Stimulated activated naive CD4-positive, alpha-beta T cell treated with Interleukin-2 at 50 U/mL for 16 hours (primary cell): ENCODE results near the gene HBM.
"Not testable (repeated sequence)": the region's sequence is repeated elsewhere in the genome, so short reads cannot be mapped to it uniquely, and the experiment has no call there.

Experiments used
- DNase-seq: peaks from one replicate; lab custom pipeline; 2025; lab: John Stamatoyannopoulos, UW

Gene HBM

GRCh38 chr16:185213-185612 lies 19.4 kb downstream of the HBM start:
- DNase-seq: no peak

- DNase-seq: no peak
Observed at GRCh38 chr16:185691-186090, 19.9 kb downstream of the HBM start.

DNA sequence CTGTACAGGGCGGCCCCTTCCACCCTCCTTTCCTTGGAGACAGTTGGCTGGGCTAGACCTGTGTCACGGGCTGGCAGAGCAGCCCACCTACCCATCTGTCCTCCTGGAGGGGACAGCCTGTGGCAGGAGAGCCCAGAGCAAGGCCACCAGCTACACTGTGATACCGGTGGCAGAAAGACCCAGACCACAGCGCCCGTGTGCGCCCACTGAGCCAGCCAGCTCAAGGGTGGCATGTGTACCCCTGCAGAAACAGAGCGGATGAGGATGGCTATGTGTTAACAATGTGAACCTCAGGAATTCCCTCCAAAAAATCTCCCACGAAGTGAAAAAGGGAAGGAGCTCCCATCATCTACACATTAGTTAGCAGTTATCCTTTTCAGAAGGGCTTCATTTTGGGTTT lies 21.6 kb downstream of the HBM start:
- no peak for DNase-seq

DNA sequence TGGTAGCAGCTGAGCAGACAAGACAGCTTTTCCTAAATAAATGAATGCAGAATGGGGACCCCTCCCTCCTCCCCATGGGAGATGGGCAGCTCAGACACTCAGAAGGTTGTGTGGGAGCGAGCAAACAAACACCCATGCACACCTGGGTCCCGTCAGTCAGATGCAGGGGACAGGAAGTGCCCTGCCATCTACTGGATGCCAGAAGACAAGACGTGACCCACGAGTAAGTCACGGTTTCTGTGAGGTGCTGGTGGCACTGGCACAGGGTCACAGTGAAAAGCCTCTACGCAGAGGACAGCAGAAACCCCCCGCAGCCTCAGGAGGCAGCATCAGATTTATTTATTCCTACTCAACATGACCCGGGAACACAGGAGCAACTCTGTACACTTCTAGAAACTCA lies 22.9 kb downstream of the HBM start:
- no peak for DNase-seq

DNA sequence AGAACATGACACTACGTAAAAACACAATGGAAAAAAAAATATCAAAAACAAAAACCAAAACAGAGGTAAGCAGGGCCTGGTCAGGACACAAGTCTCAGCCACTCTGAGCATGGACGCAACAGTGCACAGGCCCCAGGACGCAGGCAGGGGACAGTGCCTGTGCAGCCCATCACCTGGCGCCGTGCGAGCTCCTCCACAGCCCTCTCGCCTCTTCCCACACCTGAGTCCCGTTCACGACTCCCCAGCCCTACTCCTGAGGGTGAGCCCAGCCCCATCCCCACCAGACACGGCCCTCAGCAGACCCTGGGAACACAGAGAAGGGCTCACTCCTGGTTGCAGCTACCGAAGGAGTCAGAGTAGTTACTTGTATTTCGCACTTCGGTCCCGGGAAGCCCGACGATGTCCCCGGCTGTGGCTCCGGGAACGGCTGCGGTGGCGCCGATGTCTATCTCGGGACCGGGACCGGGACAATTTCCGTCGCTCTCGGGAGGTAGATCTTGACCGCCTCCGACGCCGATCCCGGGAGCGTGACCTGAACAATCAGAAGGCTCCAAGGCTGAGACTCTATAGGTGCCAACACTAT lies 23.9 kb downstream of the HBM start:
- DNase-seq: no peak

- no peak for DNase-seq
Observed at GRCh38 chr16:191831-192230, 26.1 kb downstream of the HBM start.

GRCh38 chr16:192686-193085 lies 26.9 kb downstream of the HBM start:
- DNase-seq: no peak

DNA sequence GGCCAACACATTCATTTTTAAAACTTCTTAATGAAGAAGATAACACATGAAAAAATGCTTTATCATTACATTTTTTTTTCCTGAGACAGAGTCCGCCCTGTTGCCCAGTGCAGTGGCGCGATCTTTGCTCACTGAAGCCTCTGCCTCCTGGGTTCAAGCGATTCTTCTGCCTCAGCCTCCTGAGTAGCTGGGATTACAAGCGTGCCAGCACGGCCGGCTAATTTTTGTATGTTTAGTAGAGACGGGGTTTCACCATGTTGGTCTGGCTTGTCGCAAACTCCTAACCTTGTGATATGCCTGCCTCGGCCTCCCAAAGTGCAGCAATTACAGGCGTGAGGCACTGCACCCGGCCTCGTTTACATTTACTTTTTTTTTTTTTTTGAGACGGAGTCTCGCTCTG lies 27.7 kb downstream of the HBM start:
- DNase-seq: no peak

DNA sequence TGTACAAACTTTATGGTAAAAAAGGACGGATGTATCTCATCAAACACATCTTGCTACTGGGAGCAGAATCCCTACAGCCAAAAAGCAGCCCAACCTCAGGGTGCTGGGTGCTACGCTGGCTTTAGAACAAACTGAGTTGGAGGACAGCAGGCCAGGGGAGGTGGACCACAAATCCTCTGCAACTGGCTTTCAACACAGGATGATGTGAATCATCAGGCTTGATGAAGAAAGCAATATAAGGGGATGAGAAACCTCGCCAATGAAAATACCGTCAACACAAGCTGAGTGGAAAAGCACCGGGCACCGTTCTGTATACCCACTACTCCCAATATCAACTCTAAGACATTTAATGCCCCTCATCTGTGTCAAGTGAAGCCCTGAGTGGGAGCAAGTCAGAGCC lies 28.7 kb downstream of the HBM start:
- no peak for DNase-seq

- DNase-seq: no peak
Observed at GRCh38 chr16:200388-200787, 34.6 kb downstream of the HBM start.

DNA sequence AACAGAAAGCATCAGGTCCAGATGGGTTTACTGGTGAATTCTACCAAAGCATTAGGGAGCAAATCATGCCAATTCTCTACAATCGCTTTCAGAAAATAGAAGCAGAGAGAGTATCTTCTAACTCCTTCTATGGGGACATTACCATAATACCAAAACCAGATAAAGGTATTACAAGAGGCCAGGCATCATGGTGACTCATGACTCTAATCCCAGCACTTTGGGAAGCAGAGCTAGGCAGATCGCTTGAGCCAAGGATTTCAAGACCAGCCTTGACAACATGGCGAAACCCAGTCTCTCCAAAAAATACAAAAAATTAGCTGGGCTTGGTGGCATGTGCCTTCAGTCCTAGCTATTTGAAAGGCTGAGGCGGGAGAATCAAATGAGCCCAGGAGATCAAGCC lies 37.5 kb downstream of the HBM start:
- no peak for DNase-seq

DNA sequence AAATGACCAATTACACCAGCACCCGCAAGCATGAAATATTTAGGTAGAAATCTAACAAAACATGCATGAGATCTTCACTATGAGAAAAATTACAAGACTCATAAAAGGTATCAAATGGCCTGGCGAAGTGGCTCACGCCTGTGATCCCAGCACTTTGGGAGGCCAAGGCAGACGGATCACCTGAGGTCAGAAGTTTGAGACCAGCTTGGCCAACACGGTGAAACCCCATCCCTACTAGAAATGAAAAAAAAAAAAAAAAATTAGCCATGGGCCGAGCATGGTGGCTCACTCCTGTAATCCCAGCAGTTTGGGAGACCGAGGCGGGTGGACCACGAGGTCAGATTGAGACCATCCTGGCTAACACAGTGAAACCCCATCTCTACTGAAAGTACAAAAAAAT lies 38.3 kb downstream of the HBM start:
- DNase-seq: not testable (repeated sequence)

DNA sequence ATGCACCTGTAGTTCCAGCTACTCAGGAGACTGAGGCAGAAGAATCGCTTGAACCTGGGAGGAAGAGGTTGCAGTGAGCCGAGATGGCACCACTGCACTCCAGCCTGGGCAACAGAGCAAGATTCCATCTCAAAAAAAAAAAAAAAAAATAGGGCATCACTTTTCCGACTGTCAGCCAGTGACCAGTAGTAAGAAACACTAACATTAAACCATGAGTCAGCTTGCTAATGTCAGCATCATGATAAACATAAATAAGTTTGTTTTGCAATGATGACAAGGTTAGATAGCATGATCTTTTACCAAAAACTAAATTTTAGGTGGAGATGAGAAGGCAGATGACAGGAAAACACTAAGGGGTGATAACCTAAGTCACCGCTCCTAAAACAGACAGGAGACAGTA lies 43.6 kb downstream of the HBM start:
- not testable (repeated sequence) for DNase-seq

DNA sequence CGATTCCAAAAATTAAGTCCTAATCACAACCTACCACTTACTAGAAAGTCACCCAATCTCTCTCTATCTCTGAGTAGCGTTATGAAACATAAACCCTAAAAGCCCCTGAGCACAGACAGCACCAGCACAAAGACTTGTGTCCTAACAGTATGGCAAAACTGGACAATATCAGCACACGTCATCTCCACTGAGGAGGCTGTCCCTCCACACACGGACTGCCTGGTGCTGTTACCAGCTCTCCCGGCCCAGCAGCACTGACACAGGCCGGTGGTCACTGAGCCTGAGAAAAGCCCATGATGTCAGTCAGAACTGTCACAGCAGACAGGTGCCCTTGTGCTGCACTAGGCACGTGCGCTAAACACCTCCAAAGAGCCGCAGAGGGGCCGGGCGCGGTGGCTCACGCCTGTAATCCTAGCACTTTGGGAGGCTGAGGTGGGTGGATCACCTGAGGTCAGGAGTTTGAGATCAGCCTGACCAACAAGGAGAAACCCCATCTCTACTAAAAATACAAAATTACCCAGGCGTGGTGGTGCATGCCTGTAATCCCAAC lies 45.9 kb downstream of the HBM start:
- DNase-seq: not testable (repeated sequence)

GRCh38 chr16:212999-213398 lies 47.2 kb downstream of the HBM start:
- DNase-seq: no peak
